ENCODE results near the gene PCNA.

Gene PCNA

GRCh38 chr20:5141615-5142014 lies 21.9 kb upstream of the PCNA start:
- H3K4me3 ChIP-seq (ENCODE audit: low read length): no peak overlapping the region
- no peak for TF ChIP-seq CTCF (IDR thresholded peaks at IDR 0.05; ENCODE audit: insufficient read depth, low read depth, low read length, missing control alignments)
- no peak for DNase-seq (ENCODE audit: low read depth)

- TF ChIP-seq CTCF (IDR thresholded peaks at IDR 0.05; ENCODE audit: insufficient read depth, low read depth, low read length, missing control alignments): no peak
- DNase-seq (ENCODE audit: low read depth): no peak
- H3K4me3 ChIP-seq (ENCODE audit: low read length): no peak overlapping the region
These were observed 20.4 kb upstream of the PCNA start for GRCh38 chr20:5140195-5140594.

- DNase-seq (ENCODE audit: low read depth): no peak
- TF ChIP-seq CTCF (IDR thresholded peaks at IDR 0.05; ENCODE audit: insufficient read depth, low read depth, low read length, missing control alignments): no peak
- no peak overlapping the region for H3K4me3 ChIP-seq (ENCODE audit: low read length)
These were observed 16.3 kb upstream of the PCNA start for GRCh38 chr20:5136096-5136495.

GRCh38 chr20:5135363-5136012 lies 15.7 kb upstream of the PCNA start:
- DNase-seq (ENCODE audit: low read depth): no peak
- TF ChIP-seq CTCF (IDR thresholded peaks at IDR 0.05; ENCODE audit: insufficient read depth, low read depth, low read length, missing control alignments): no peak
- H3K4me3 ChIP-seq (ENCODE audit: low read length): no peak overlapping the region

GRCh38 chr20:5133998-5134397 lies 14.2 kb upstream of the PCNA start:
- no peak for DNase-seq (ENCODE audit: low read depth)
- no peak overlapping the region for H3K4me3 ChIP-seq (ENCODE audit: low read length)
- no peak for TF ChIP-seq CTCF (IDR thresholded peaks at IDR 0.05; ENCODE audit: insufficient read depth, low read depth, low read length, missing control alignments)

GRCh38 chr20:5131502-5131901 lies 11.7 kb upstream of the PCNA start:
- no peak for DNase-seq (ENCODE audit: low read depth)
- no peak overlapping the region for H3K4me3 ChIP-seq (ENCODE audit: low read length)
- TF ChIP-seq CTCF (IDR thresholded peaks at IDR 0.05; ENCODE audit: insufficient read depth, low read depth, low read length, missing control alignments): no peak

GRCh38 chr20:5128886-5129285 lies 9.1 kb upstream of the PCNA start:
- no peak overlapping the region for H3K4me3 ChIP-seq (ENCODE audit: low read length)
- DNase-seq (ENCODE audit: low read depth): no peak
- no peak for TF ChIP-seq CTCF (IDR thresholded peaks at IDR 0.05; ENCODE audit: insufficient read depth, low read depth, low read length, missing control alignments)

All from epithelial cell of esophagus (primary cell).